GM12891 (cell line): ENCODE results near the gene LRRC1.

ENCODE experiments used
- PAX5 ChIP-seq: IDR thresholded peaks from 2 replicates; pipeline ENCODE4 v1.6.1; 2011; ENCODE audit warnings: low read length, moderate library complexity, mild to moderate bottlenecking; ENCODE audit not compliant: insufficient read depth, severe bottlenecking
- POLR2A ChIP-seq: IDR thresholded peaks from 2 replicates; pipeline ENCODE4 v1.6.1; 2011; ENCODE audit warnings: low read depth, low read length, control low read depth
- POLR2AphosphoS5 ChIP-seq: IDR thresholded peaks from 2 replicates; pipeline ENCODE4 v1.6.1; 2011; ENCODE audit warnings: low read depth, low read length, control low read depth
- POU2F2 ChIP-seq: IDR thresholded peaks from 2 replicates; pipeline ENCODE4 v1.6.1; 2011; ENCODE audit warnings: low read depth, mild to moderate bottlenecking, control low read depth, low read length, moderate library complexity
- SPI1 ChIP-seq: IDR thresholded peaks from 2 replicates; pipeline ENCODE4 v1.6.1; 2011; ENCODE audit warnings: low read depth, low read length, control low read depth
- TAF1 ChIP-seq: IDR thresholded peaks from 2 replicates; pipeline ENCODE4 v1.6.1; 2011; ENCODE audit warnings: low read depth, low read length, control low read depth

DNA sequence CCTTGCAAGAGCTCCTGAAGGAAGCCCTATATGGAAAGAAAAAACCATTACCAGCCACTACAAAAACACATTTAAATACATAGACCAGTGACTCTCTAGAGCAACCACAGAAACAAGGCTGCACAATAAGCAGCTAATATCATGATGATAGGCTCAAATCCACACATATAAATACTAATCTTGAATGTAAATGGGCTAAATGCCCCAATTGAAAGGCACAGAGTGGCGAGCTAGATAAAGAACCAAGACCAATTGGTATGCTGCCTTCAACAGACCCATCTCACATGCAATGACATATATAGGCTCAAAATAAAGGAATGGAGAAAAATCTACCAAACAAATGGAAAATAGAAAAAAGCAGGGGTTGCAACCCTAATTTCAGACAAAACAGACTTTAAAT lies 153.0 kb downstream of the LRRC1 start:
- no peak for TF ChIP-seq SPI1
- no peak for TF ChIP-seq POLR2AphosphoS5
- no peak for TF ChIP-seq POLR2A
- TF ChIP-seq TAF1, result no peak
- no peak for TF ChIP-seq POU2F2
- TF ChIP-seq PAX5, result no peak
